Subcutaneous abdominal adipose tissue (tissue), 5 donors: ENCODE results near the gene SPRED2.

ENCODE experiments used
- H3K27ac ChIP-seq: one replicate; pipeline ENCODE4 v1.7.0; 2013; ENCODE audit warnings: low read depth, mild to moderate bottlenecking, inconsistent platforms, low read length, moderate library complexity
- H3K27me3 ChIP-seq, 5 donors: one replicate each; pipeline ENCODE4 v1.7.0; 2013; ENCODE audit warnings: low read length in 5 of 5, inconsistent platforms in 1 of 5; ENCODE audit not compliant: control insufficient read depth in 5 of 5, insufficient read depth in 4 of 5
- H3K36me3 ChIP-seq, 5 donors: one replicate each; pipeline ENCODE4 v1.7.0; 2013; ENCODE audit warnings: low read length in 5 of 5; ENCODE audit not compliant: control insufficient read depth in 5 of 5, insufficient read depth in 5 of 5
- H3K4me1 ChIP-seq, 5 donors: one replicate each; pipeline ENCODE4 v1.7.0; 2013; ENCODE audit warnings: low read length in 5 of 5, mild to moderate bottlenecking in 3 of 5, moderate library complexity in 1 of 5; ENCODE audit not compliant: control insufficient read depth in 5 of 5, insufficient read depth in 5 of 5
- H3K4me3 ChIP-seq, 5 donors: one replicate each; pipeline ENCODE4 v1.7.0; 2013; ENCODE audit warnings: low read length in 5 of 5, low read depth in 1 of 5
- H3K9ac ChIP-seq, 5 donors: one replicate each; pipeline ENCODE4 v1.7.0; 2013; ENCODE audit warnings: low read length in 5 of 5, mild to moderate bottlenecking in 4 of 5, moderate library complexity in 3 of 5
- H3K9me3 ChIP-seq, 5 donors: one replicate each; pipeline ENCODE4 v1.7.0; 2013; ENCODE audit warnings: low read length in 5 of 5; ENCODE audit not compliant: control insufficient read depth in 5 of 5
- donor health status: healthy.
- donor health status: healthy.
- donor health status: healthy.
- donor health status: healthy.
- donor health status: healthy.

Gene SPRED2

GRCh38 chr2:65279756-65280155 is 152.6 kb downstream of the SPRED2 start:
- peaks cover 0 to 54% (median 41%) of the 10 kb centered on the region in 5 donors for H3K4me1 ChIP-seq
- H3K27me3 ChIP-seq, result no peaks in the 10 kb centered on the region
- no peaks in the 10 kb centered on the region for H3K9me3 ChIP-seq
- no peaks in the 10 kb centered on the region for H3K36me3 ChIP-seq
- H3K4me3 ChIP-seq, result no peak overlapping the region
- H3K9ac ChIP-seq, result no peak overlapping the region
- no peak overlapping the region for H3K27ac ChIP-seq

GRCh38 chr2:65278531-65278981 is 153.8 kb downstream of the SPRED2 start:
- Histone ChIP-seq H3K4me3 (no peak overlapping the region), H3K9me3 (no peaks in the 10 kb centered on the region), H3K27ac (no peak overlapping the region), H3K9ac (no peak overlapping the region), H3K36me3 (no peaks in the 10 kb centered on the region), H3K4me1 (peaks cover 0 to 54% (median 41%) of the 10 kb centered on the region in 5 donors), H3K27me3 (no peaks in the 10 kb centered on the region)

GRCh38 chr2:65277791-65278483 is 154.5 kb downstream of the SPRED2 start:
- Histone ChIP-seq H3K27ac (no peak overlapping the region), H3K9ac (no peak overlapping the region), H3K9me3 (no peaks in the 10 kb centered on the region), H3K36me3 (peaks cover 0 to 5% (median under 1%) of the 10 kb centered on the region in 5 donors), H3K4me1 (peaks cover 0 to 54% (median 40%) of the 10 kb centered on the region in 5 donors), H3K4me3 (no peak overlapping the region), H3K27me3 (no peaks in the 10 kb centered on the region)

GRCh38 chr2:65277118-65277517 is 155.3 kb downstream of the SPRED2 start:
- Histone ChIP-seq H3K9me3 (no peaks in the 10 kb centered on the region), H3K9ac (no peak overlapping the region), H3K4me1 (peaks cover 0 to 47% (median 31%) of the 10 kb centered on the region in 5 donors), H3K27ac (no peak overlapping the region), H3K4me3 (no peak overlapping the region), H3K27me3 (no peaks in the 10 kb centered on the region), H3K36me3 (peaks cover 0 to 12% (median 5%) of the 10 kb centered on the region in 5 donors)

- Histone ChIP-seq H3K27ac (no peak overlapping the region), H3K4me1 (peaks cover 0 to 46% (median 26%) of the 10 kb centered on the region in 5 donors), H3K4me3 (no peak overlapping the region), H3K9ac (no peak overlapping the region), H3K36me3 (peaks cover 1 to 16% (median 7%) of the 10 kb centered on the region in 5 donors), H3K27me3 (no peaks in the 10 kb centered on the region), H3K9me3 (no peaks in the 10 kb centered on the region)
Observed at GRCh38 chr2:65276609-65277008, 155.8 kb downstream of the SPRED2 start.

- Histone ChIP-seq H3K9me3 (no peaks in the 10 kb centered on the region), H3K36me3 (peaks cover 5 to 18% (median 11%) of the 10 kb centered on the region in 5 donors), H3K9ac (no peak overlapping the region), H3K27ac (no peak overlapping the region), H3K4me1 (peaks cover 0 to 46% (median 25%) of the 10 kb centered on the region in 5 donors), H3K4me3 (no peak overlapping the region), H3K27me3 (no peaks in the 10 kb centered on the region)
Observed at GRCh38 chr2:65275141-65275915, 157.1 kb downstream of the SPRED2 start.

GRCh38 chr2:65273344-65273743 is 159.1 kb downstream of the SPRED2 start:
- H3K36me3 ChIP-seq, result peaks cover 6 to 23% (median 15%) of the 10 kb centered on the region in 5 donors

GRCh38 chr2:65268957-65269356 is 163.4 kb downstream of the SPRED2 start:
- H3K27me3 ChIP-seq, result no peaks in the 10 kb centered on the region
- peaks cover 0 to 6% (median 2%) of the 10 kb centered on the region in 5 donors for H3K4me1 ChIP-seq
- H3K9ac ChIP-seq, result no peak overlapping the region
- H3K27ac ChIP-seq, result no peak overlapping the region
- no peak overlapping the region for H3K4me3 ChIP-seq
- H3K9me3 ChIP-seq, result no peaks in the 10 kb centered on the region
- peaks cover 26 to 47% (median 34%) of the 10 kb centered on the region in 5 donors for H3K36me3 ChIP-seq

More at GRCh38 chr2:65273344-65273743, 159.1 kb downstream of the SPRED2 start:
- Histone ChIP-seq H3K27ac (no peak overlapping the region), H3K9me3 (no peaks in the 10 kb centered on the region), H3K9ac (no peak overlapping the region), H3K27me3 (no peaks in the 10 kb centered on the region), H3K4me3 (no peak overlapping the region), H3K4me1 (peaks cover 0 to 35% (median 21%) of the 10 kb centered on the region in 5 donors)

- peaks cover 23 to 42% (median 26%) of the 10 kb centered on the region in 5 donors for H3K36me3 ChIP-seq
- H3K4me3 ChIP-seq, result no peak overlapping the region
- no peak overlapping the region for H3K9ac ChIP-seq
- peaks cover 0 to 6% (median 2%) of the 10 kb centered on the region in 5 donors for H3K4me1 ChIP-seq
- no peak overlapping the region for H3K27ac ChIP-seq
- H3K9me3 ChIP-seq, result no peaks in the 10 kb centered on the region
- H3K27me3 ChIP-seq, result no peaks in the 10 kb centered on the region
Observed at GRCh38 chr2:65267008-65267407, 165.4 kb downstream of the SPRED2 start.

- Histone ChIP-seq H3K36me3 (peaks cover 17 to 45% (median 23%) of the 10 kb centered on the region in 5 donors), H3K4me1 (peaks cover 0 to 6% (median 2%) of the 10 kb centered on the region in 5 donors), H3K9ac (no peak overlapping the region), H3K9me3 (no peaks in the 10 kb centered on the region), H3K4me3 (no peak overlapping the region), H3K27ac (no peak overlapping the region), H3K27me3 (no peaks in the 10 kb centered on the region)
Observed at GRCh38 chr2:65265671-65266045, 166.7 kb downstream of the SPRED2 start.
